Stimulated activated CD8-positive, alpha-beta memory T cell treated with anti-CD3 and anti-CD28 coated beads, Interleukin-2, amount 100 ng/mL, for 1 hour (primary cell): ENCODE results near the gene KRT27.

Experiments
- DNase-seq, 2 donors: peaks; one replicate each; pipeline ENCODE4 v3.0.0-alpha.2; 2020; ENCODE audit warnings: low read depth in 2 of 2

Gene KRT27

DNA sequence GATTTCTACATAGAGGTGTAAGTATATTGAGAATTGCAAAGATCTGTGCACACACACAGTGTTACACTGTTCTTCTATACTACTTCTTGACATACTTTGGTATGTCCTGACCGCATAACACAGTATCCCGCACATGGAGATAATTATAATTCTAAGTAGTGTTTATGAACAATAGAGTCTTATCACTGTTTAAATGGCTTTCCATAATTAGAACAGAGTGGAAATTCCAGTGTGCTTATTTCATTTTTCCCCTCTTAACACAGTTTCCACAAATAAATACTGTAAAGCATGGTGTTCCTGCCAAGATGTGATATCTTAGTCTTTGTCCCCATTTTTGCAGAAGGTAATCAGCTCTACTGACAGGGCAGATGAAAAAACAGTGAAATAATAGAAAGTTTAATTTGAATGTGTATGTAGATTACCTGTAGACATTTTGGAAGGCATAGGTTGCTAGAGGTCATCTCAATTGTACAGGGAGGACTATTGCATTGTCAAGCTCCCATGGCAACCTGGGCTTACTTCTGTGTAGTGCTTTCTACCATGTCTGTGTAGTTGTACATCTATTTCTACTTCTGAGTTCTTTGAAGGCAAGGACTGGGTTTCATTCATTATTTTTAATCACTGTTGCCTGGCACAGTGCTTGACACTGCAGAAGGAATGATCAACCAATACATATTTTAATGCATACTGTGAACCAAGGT is 27.5 kb upstream of the KRT27 start:
- no peak for DNase-seq

DNA sequence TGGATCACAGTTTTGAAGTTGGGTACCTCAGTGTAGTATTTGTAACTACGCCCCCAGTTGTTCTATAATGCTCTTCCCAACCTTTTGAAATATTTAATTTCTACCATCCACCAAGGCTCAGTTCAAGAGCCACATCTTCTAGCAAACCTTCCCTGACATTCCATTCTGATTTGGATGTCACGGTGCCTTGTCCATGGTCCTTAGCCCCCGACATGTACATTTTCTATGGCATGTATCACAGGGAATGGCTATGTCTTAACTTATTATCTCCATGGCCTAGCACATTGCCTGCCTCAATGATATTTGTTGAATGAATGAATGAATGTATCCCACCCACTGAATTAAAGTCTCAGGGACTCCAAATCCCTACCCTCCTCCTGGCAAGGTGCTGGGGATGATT is 23.8 kb upstream of the KRT27 start:
- no peak for DNase-seq

DNA sequence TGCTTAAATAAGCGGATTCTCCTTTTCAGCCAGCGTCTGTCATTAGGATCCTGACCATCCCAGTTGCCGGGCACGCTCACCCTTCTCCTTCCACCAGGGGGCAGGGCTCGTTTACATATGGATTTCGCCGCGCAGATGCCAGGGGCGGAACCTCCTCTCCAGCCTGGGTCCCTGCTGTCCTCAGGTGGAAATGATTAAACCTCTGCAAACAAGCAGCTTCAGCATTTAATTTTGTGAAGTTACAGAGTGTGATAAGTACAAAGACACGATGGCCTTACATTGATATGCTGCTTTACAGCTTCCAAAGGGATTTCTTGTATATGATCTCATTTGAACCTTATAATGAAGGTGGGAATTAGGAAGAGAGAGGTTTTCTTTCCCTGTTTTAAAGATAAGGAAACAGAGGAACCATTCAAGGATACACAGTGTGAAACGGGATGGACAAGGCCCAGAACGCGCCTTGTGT is 21.3 kb upstream of the KRT27 start:
- peak; percentile 41 to 59 for DNase-seq

GRCh38 chr17:40801157-40801556 is 18.8 kb upstream of the KRT27 start:
- DNase-seq = no peak

GRCh38 chr17:40800381-40800780 is 18.0 kb upstream of the KRT27 start:
- DNase-seq = no peak

DNA sequence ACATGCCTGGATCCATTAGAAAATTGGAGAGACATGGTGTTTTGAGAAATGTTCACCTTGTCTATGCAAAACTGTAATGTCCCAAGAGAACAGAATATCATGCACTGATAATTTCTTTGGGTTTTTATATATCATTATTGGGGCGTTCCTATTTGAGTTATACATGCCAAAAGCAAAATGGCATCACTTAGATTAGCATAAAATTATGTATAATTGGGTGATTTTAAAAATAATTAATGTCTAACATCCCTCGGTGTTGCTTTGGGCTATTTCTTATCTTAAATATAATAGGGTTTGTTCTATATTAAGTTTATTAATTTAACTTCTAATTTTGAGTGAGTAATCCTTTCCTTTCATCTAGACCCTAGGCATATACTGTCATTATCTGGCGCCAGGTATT is 17.5 kb upstream of the KRT27 start, which contains the start of gene KRT28:
Gene KRT28, minus strand, starts transcription at position 101 of the 400 bp plus-strand sequence. Its CDS starts 66 bp downstream, at position 35.
- DNase-seq = no peak

DNA sequence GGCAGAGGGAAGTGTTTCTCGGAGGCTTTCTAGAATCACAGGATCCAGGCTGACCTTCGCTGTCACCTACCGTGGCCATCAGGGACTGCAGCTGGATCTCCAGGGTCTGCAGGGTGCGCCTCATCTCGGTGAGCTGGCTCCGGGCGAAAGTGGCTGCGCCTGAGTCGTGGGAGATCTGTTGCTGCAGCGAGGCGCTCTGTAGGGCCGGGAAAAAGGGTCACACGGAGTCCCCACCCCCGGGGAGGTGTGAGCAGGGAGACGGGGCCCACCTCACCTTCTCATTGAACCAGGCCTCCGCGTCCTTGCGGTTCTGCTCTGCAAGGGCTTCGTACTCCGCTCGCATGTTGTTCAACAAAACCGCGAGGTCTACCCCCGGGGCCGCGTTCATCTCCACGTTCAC is 14.5 kb upstream of the KRT27 start:
- DNase-seq = no peak

GRCh38 chr17:40795019-40795667 is 12.8 kb upstream of the KRT27 start:
- no peak for DNase-seq

GRCh38 chr17:40794466-40794865 is 12.1 kb upstream of the KRT27 start:
- DNase-seq = no peak

- DNase-seq = no peak
Observed at GRCh38 chr17:40793832-40794231, 11.5 kb upstream of the KRT27 start.

DNA sequence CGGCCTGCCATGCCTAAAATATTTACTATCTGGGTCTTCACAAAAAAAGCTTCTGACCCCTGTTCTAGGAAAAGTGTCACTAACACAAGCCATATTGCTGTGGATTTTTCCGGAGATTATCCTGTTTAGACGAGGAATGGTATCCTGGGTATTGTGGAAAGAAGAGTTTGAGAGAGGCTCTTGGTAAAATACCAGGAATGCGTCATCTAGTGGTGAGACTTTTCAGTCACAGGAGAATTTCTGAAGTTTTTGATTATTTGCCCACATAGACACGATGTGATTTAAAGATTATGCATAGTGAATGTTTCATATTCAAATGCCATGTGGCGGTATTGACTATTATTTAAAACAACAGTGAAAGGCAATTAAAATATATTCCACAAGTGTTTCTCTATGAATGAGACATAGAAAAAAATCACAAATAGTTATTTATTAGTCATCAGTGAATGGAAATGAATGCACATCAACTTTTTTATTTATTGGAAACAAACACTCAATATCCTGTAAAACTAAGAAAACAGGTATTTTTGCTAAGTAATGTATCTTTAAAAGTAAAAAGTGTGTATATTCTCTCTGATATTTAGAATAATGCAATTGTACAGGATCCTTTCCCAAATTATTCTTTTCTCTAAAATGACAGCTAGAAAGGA is 9.6 kb upstream of the KRT27 start:
- DNase-seq = no peak

- DNase-seq = no peak
Observed at GRCh38 chr17:40791111-40791510, 8.8 kb upstream of the KRT27 start.

DNA sequence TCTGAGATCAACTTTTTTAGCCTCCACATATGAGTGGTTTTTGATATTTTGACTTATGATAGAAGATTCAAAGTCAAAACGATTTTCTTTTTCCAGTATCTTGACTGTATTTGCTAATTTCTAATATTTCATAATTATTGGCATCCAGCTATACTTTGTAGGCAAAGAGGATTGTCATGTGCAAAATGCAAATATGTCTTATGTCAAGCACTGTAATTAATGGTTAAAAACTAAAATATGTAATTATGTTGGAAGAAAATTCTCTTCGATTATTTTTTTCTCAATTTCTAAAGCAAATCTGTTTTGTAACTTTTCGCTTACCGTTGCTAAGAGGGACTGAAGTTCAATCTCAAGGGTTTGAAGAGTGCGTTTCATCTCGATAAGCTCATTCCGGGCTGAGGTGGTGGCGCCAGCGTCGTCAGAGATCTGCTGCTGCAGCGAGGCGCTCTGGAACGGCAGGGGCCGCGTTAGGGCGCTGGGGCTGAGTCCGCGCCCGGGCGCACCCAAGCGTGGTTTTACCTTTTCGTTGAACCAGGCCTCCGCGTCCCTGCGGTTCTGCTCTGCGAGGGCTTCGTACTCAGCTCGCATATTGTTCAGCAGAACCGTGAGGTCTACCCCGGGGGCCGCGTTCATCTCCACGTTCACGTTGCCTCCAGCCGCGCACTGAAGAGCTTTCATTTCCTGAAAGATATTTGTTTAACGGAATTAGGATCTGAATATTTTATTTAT is 3.0 kb downstream of the KRT27 start:
- DNase-seq = no peak

GRCh38 chr17:40778461-40778860 is 3.9 kb downstream of the KRT27 start:
- no peak for DNase-seq

- no peak for DNase-seq
Observed at GRCh38 chr17:40777971-40778370, 4.4 kb downstream of the KRT27 start.

- DNase-seq = no peak
Observed at GRCh38 chr17:40777459-40777858, 4.9 kb downstream of the KRT27 start.

DNA sequence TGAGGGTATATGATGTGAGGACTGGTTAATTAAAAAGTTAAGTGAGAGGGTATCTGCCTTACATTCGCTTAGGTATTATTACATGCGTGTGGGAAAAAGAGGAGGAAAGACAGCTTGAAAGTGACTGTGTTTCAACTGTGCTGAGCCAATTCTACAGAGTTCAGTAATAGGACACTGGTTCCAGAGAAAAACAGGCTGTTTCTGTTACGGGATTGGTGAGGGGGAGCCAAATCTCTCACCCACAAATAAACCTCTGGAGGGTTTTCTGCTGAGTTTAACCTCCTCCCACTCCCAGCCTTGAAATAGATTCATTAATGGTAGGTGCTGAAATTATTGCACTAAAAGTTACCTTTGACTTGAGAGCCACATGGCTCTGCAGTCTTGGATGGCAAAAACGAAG is 6.4 kb downstream of the KRT27 start:
- DNase-seq = no peak

GRCh38 chr17:40772101-40772500 is 10.2 kb downstream of the KRT27 start, which contains the start of gene KRT26:
TSS of gene KRT26 (minus strand) at chr17:40772201. CDS start at chr17:40772113, 88 bp downstream.
- DNase-seq = no peak

DNA sequence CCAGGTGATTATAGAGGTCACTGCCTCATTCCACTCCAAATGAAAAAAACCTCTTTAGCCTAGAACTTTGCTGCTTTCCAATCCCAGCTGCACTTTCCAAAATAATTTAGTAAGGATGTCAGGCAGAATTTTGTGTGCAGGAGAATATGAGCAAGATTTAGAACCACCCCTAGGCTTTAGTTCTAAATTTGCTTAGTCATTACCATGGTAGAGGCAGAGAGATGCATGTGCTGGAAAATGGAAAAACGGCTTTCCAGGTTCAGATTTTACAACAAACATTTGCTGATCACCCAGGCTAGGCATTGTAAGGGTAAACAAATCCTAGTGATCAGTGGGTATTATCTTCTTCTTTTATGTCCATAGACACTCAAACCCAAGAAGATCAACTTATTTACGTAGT is 16.7 kb downstream of the KRT27 start:
- no peak for DNase-seq

DNA sequence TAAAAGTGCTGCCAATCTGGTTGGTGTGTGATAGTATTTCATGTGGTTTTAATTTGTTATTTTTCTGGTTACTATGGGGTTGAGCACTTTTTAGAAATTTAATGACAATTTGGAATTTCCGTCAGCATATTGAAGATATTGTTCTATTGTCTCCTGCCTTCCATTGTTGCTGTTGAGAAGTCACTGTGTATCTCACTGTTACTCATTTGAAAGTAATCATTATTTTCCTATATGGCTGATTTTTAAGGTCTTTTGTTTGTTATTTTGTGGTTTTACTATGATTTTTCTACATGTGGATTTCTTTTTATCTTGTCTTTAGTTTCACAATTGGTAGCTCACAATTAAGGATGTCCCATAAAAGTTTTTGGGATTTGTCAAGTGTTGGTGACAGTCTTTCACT is 18.6 kb downstream of the KRT27 start:
- no peak for DNase-seq

DNA sequence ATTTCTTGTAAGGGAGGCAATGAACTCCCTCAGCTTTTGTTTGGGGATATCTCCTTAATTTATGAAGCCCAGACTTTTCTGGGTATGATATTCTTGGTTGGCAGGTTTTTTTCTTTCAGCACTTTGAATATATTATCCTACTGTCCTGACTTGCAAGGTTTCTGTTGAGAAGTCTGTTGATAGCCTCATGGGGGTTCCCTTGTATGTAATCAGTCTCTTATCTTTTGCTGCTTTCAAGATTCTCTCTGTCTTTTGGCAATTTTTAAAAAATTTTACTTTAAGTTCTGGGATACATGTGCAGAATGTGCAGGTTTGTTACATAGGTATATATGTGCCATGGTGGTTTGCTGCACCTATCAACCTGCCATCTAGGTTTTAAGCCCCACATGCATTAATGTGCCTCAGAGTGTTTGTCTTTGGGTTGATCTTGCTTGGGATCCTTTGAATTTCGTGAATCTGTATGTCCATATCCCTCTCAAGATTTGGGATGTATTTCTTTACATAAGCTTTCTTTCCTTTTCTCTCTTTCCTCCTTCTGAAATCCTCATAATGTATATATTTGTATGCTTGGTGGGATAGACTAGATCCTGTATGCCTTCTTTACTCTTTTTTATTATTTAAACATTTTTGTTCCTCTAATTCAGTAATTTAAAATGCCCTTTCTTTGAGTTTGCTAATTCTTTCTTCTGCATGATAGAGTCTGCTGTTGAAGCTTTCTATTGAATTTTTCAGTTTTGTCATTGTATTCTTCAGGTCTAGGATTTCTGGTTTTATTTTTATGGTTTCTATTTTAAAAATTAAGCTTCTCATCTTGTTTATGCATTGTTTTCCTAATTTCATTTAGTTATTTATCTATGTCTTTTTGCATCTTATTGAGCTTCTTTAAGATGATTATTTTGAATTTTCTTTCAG is 22.0 kb downstream of the KRT27 start:
- no peak for DNase-seq
